A549 (cell line): ENCODE measurements around the gene ARHGAP10.

Experiments used
- CEBPB ChIP-seq, 2 experiments: fragments of >200 bp in 1 of 2; sonication (Bioruptor Twin) in 1 of 2; formaldehyde crosslinking in 1 of 2; IDR thresholded peaks; 2 replicates each; pipeline ENCODE4 v1.6.1; 2012 to 2016
- ESRRA ChIP-seq: fragments of 150-350 bp; IDR thresholded peaks from 2 replicates; pipeline ENCODE4 v1.6.1; 2014; ENCODE audit warnings: mild to moderate bottlenecking, low read length, borderline replicate concordance
- GATA3 ChIP-seq: IDR thresholded peaks from 2 replicates; pipeline ENCODE4 v1.6.1; 2012; ENCODE audit warnings: borderline replicate concordance
- POLR2A ChIP-seq: IDR thresholded peaks from 2 replicates; pipeline ENCODE4 v1.6.1; 2012; ENCODE audit warnings: mild to moderate bottlenecking, low read length
- ZC3H11A ChIP-seq: fragments of 450-650 bp; IDR thresholded peaks from 2 replicates; pipeline ENCODE4 v1.6.1; 2014; ENCODE audit warnings: antibody characterized with exemption, mild to moderate bottlenecking
- ZFP36 ChIP-seq: fragments of 450-650 bp; IDR thresholded peaks from 2 replicates; pipeline ENCODE4 v1.6.1; 2014; ENCODE audit warnings: borderline replicate concordance; ENCODE audit not compliant: partially characterized antibody
- TF ChIP-seq, protein P1 (sequence below): fragments of >200 bp; sonication (Bioruptor Twin); formaldehyde crosslinking; IDR thresholded peaks from 3 replicates; pipeline ENCODE4 v1.5.1; 2016

DNA sequence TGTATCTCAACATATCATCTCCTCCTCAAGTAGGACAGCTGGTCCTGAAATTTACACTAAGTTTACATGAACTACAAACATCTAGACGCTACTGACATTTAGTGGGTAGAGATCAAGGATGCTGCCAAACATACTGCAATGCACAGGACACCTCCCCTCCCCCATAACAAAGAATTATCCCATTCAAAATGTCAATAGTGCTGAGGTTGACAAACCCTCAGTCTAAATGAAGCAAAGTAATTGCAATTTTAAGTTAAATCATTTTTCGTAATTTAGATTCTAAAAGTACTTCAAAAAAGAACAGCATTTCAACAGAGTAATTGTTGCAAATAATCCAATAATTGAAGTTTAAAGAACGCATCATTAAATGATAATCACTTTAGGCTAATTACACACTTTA lies 49.1 kb upstream of the ARHGAP10 start:
- TF ChIP-seq POLR2A (no peak), ESRRA (no peak), ZFP36 (no peak), CEBPB (IDR thresholded peaks at IDR 0.05) (no peak), ZC3H11A (no peak), GATA3 (no peak)
- TF ChIP-seq, protein P1, sequence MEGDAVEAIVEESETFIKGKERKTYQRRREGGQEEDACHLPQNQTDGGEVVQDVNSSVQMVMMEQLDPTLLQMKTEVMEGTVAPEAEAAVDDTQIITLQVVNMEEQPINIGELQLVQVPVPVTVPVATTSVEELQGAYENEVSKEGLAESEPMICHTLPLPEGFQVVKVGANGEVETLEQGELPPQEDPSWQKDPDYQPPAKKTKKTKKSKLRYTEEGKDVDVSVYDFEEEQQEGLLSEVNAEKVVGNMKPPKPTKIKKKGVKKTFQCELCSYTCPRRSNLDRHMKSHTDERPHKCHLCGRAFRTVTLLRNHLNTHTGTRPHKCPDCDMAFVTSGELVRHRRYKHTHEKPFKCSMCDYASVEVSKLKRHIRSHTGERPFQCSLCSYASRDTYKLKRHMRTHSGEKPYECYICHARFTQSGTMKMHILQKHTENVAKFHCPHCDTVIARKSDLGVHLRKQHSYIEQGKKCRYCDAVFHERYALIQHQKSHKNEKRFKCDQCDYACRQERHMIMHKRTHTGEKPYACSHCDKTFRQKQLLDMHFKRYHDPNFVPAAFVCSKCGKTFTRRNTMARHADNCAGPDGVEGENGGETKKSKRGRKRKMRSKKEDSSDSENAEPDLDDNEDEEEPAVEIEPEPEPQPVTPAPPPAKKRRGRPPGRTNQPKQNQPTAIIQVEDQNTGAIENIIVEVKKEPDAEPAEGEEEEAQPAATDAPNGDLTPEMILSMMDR, result no peak
